Mesenchymal stem cell (in vitro differentiated cells and primary cell): ENCODE measurements around the gene RALGPS1.

Experiments used
- DNase-seq: peaks from one replicate; pipeline ENCODE4 v3.0.0-alpha.2; 2013
- H2AFZ ChIP-seq: one replicate; pipeline ENCODE4 v1.6.1; 2013; ENCODE audit warnings: low read depth, mild to moderate bottlenecking, control low read depth, inconsistent platforms, low read length, moderate library complexity
- H2AK5ac ChIP-seq: 2 replicates; pipeline ENCODE4 v1.6.1; 2013; ENCODE audit warnings: low read length, moderate library complexity, mild to moderate bottlenecking, inconsistent platforms; ENCODE audit not compliant: severe bottlenecking
- H2BK120ac ChIP-seq: one replicate; pipeline ENCODE4 v1.6.1; 2013; ENCODE audit warnings: low read depth, mild to moderate bottlenecking, inconsistent platforms, low read length, moderate library complexity
- H2BK12ac ChIP-seq, 2 experiments: one replicate each; pipeline ENCODE4 v1.6.1; 2013; ENCODE audit warnings: inconsistent platforms in 2 of 2, low read length in 2 of 2, mild to moderate bottlenecking in 2 of 2, moderate library complexity in 2 of 2, control low read depth in 1 of 2
- H2BK15ac ChIP-seq: one replicate; pipeline ENCODE4 v1.6.1; 2013; ENCODE audit warnings: mild to moderate bottlenecking, low read depth, inconsistent platforms; ENCODE audit not compliant: poor library complexity, severe bottlenecking
- H2BK5ac ChIP-seq: 2 replicates; pipeline ENCODE4 v1.6.1; 2013; ENCODE audit warnings: low read depth, mild to moderate bottlenecking, low read length, control low read depth, inconsistent platforms; ENCODE audit not compliant: poor library complexity, severe bottlenecking
- H3K14ac ChIP-seq, 2 experiments: one replicate each; pipeline ENCODE4 v1.6.1; 2013; ENCODE audit warnings: inconsistent platforms in 2 of 2, low read length in 2 of 2, control low read depth in 1 of 2, mild to moderate bottlenecking in 1 of 2, moderate library complexity in 1 of 2
- H3K18ac ChIP-seq, 2 experiments: one replicate each; pipeline ENCODE4 v1.6.1; 2013; ENCODE audit warnings: inconsistent platforms in 2 of 2, low read length in 2 of 2, control low read depth in 1 of 2, low read depth in 1 of 2, mild to moderate bottlenecking in 1 of 2
- H3K23ac ChIP-seq, 2 experiments: one replicate each; pipeline ENCODE4 v1.6.1; 2013; ENCODE audit warnings: inconsistent platforms in 2 of 2, low read length in 2 of 2, mild to moderate bottlenecking in 2 of 2, moderate library complexity in 2 of 2, control low read depth in 1 of 2
- H3K27ac ChIP-seq: 2 replicates; pipeline ENCODE4 v1.5.1; 2013; ENCODE audit warnings: mild to moderate bottlenecking, moderate library complexity, low read length, control low read depth, inconsistent platforms; ENCODE audit not compliant: poor library complexity, severe bottlenecking
- H3K27me3 ChIP-seq, 2 experiments: 2 replicates each; pipeline versions ENCODE4 v1.6.1 to v1.7.0; 2013; ENCODE audit warnings: low read length in 2 of 2, mild to moderate bottlenecking in 2 of 2, moderate library complexity in 2 of 2, control low read depth in 1 of 2, inconsistent platforms in 1 of 2; ENCODE audit not compliant: control insufficient read depth in 1 of 2, insufficient read depth in 1 of 2
- H3K36me3 ChIP-seq, 2 experiments: 2 replicates each; pipeline versions ENCODE4 v1.6.1 to v1.7.0; 2013; ENCODE audit warnings: low read length in 2 of 2, control low read depth in 1 of 2, inconsistent platforms in 1 of 2, low read depth in 1 of 2, mild to moderate bottlenecking in 1 of 2; ENCODE audit not compliant: insufficient read depth in 2 of 2, control insufficient read depth in 1 of 2
- H3K4ac ChIP-seq, 2 experiments: one replicate each; pipeline ENCODE4 v1.6.1; 2013; ENCODE audit warnings: inconsistent platforms in 2 of 2, low read length in 2 of 2, mild to moderate bottlenecking in 2 of 2, moderate library complexity in 2 of 2, control low read depth in 1 of 2, low read depth in 1 of 2
- H3K4me1 ChIP-seq: 2 replicates; pipeline ENCODE4 v1.6.1; 2013; ENCODE audit warnings: low read depth, low read length, control low read depth; ENCODE audit not compliant: control insufficient read depth, insufficient read depth
- H3K4me2 ChIP-seq: 2 replicates; pipeline ENCODE4 v1.6.1; 2013; ENCODE audit warnings: low read length, mild to moderate bottlenecking, inconsistent platforms; ENCODE audit not compliant: poor library complexity, severe bottlenecking
- H3K4me3 ChIP-seq, 2 experiments: 2 replicates each; pipeline versions ENCODE4 v1.5.1 to v1.7.0; 2013; ENCODE audit warnings: low read length in 2 of 2, mild to moderate bottlenecking in 2 of 2, control low read depth in 1 of 2, low read depth in 1 of 2; ENCODE audit not compliant: insufficient read depth in 1 of 2
- H3K79me1 ChIP-seq: replicated peaks from 2 replicates; pipeline ENCODE4 v1.6.1; 2013; ENCODE audit warnings: mild to moderate bottlenecking, control low read depth, low read length, inconsistent platforms; ENCODE audit not compliant: poor library complexity, severe bottlenecking
- H3K9ac ChIP-seq: 2 replicates; pipeline ENCODE4 v1.7.0; 2013; ENCODE audit warnings: mild to moderate bottlenecking, low read length, moderate library complexity
- H3K9me3 ChIP-seq: 2 replicates; pipeline ENCODE4 v1.7.0; 2013; ENCODE audit warnings: mild to moderate bottlenecking, low read length; ENCODE audit not compliant: control insufficient read depth
- H4K8ac ChIP-seq: one replicate; pipeline ENCODE4 v1.6.1; 2013; ENCODE audit warnings: inconsistent platforms, mild to moderate bottlenecking, low read length, moderate library complexity
- H4K91ac ChIP-seq: one replicate; pipeline ENCODE4 v1.6.1; 2013; ENCODE audit warnings: mild to moderate bottlenecking, low read length, inconsistent platforms
- WGBS: methylation state at CpG from one replicate; pipeline ENCODE4 v1.1.7; 2013; ENCODE audit warnings: mixed read lengths; 5-methylcytosine and 5-hydroxymethylcytosine counted together

The RALGPS1 gene

GRCh38 chr9:127252410-127253318, 338.1 kb downstream of the RALGPS1 start:
- no peak overlapping the region for H4K8ac ChIP-seq
- peaks cover 0 to 41% of the 10 kb centered on the region in 2 experiments for H3K27me3 ChIP-seq
- H3K23ac ChIP-seq = no peak overlapping the region
- no peak overlapping the region for H2AK5ac ChIP-seq
- H3K4me2 ChIP-seq = no peak overlapping the region
- H3K79me1 ChIP-seq = peaks cover 1% of the 10 kb centered on the region
- H2AFZ ChIP-seq = no peak overlapping the region
- no peak overlapping the region for H3K14ac ChIP-seq
- H2BK120ac ChIP-seq = no peak overlapping the region
- DNase-seq = no peak
- H3K9me3 ChIP-seq = no peaks in the 10 kb centered on the region
- H2BK5ac ChIP-seq = no peak overlapping the region
- H3K27ac ChIP-seq = no peak overlapping the region
- no peak overlapping the region for H3K9ac ChIP-seq
- no CpG with 5 or more reads among the region's 4 CpGs for WGBS
- H3K36me3 ChIP-seq = no peaks in the 10 kb centered on the region
- H4K91ac ChIP-seq = no peak overlapping the region
- no peak overlapping the region for H3K18ac ChIP-seq
- no peak overlapping the region for H3K4ac ChIP-seq
- H2BK15ac ChIP-seq = no peak overlapping the region
- no peak overlapping the region for H2BK12ac ChIP-seq
- no peak overlapping the region for H3K4me3 ChIP-seq
- H3K4me1 ChIP-seq = no peaks in the 10 kb centered on the region

GRCh38 chr9:127253446-127253845, 338.9 kb downstream of the RALGPS1 start:
- Histone ChIP-seq H4K8ac (no peak overlapping the region), H3K4me2 (no peak overlapping the region)
- no peak for DNase-seq

GRCh38 chr9:127255692-127256091, 341.1 kb downstream of the RALGPS1 start:
- DNase-seq = no peak
- no peak overlapping the region for H3K27ac ChIP-seq
- H2AFZ ChIP-seq = no peak overlapping the region
- H4K8ac ChIP-seq = no peak overlapping the region
- no peaks in the 10 kb centered on the region for H3K36me3 ChIP-seq
- no peaks in the 10 kb centered on the region for H3K4me1 ChIP-seq
- no peak overlapping the region for H3K18ac ChIP-seq
- H3K79me1 ChIP-seq = no peaks in the 10 kb centered on the region
- peaks cover 0 to 46% of the 10 kb centered on the region in 2 experiments for H3K27me3 ChIP-seq
- no peak overlapping the region for H3K23ac ChIP-seq
- H2BK15ac ChIP-seq = no peak overlapping the region
- no peak overlapping the region for H3K4me2 ChIP-seq
- H3K9me3 ChIP-seq = no peaks in the 10 kb centered on the region
- H3K4ac ChIP-seq = no peak overlapping the region
- no peak overlapping the region for H4K91ac ChIP-seq
- H2BK5ac ChIP-seq = no peak overlapping the region
- H3K9ac ChIP-seq = no peak overlapping the region
- H3K14ac ChIP-seq = no peak overlapping the region
- no peak overlapping the region for H2BK120ac ChIP-seq
- no peak overlapping the region for H2BK12ac ChIP-seq
- no peak overlapping the region for H2AK5ac ChIP-seq
- H3K4me3 ChIP-seq = no peak overlapping the region

More at GRCh38 chr9:127253446-127253845, 338.9 kb downstream of the RALGPS1 start:
- no peak overlapping the region for H2AK5ac ChIP-seq
- H3K4me1 ChIP-seq = no peaks in the 10 kb centered on the region
- WGBS = 57% methylated on average over 2 of the region's 2 CpGs
- H2BK120ac ChIP-seq = no peak overlapping the region
- H3K18ac ChIP-seq = no peak overlapping the region
- no peaks in the 10 kb centered on the region for H3K36me3 ChIP-seq
- no peak overlapping the region for H3K4me3 ChIP-seq
- H3K4ac ChIP-seq = no peak overlapping the region
- no peak overlapping the region for H3K14ac ChIP-seq
- H2BK12ac ChIP-seq = no peak overlapping the region
- H4K91ac ChIP-seq = no peak overlapping the region
- no peak overlapping the region for H3K23ac ChIP-seq
- peaks cover 1% of the 10 kb centered on the region for H3K79me1 ChIP-seq
- H2BK15ac ChIP-seq = no peak overlapping the region
- H3K27me3 ChIP-seq = peaks cover 0 to 45% of the 10 kb centered on the region in 2 experiments
- no peak overlapping the region for H3K9ac ChIP-seq
- no peak overlapping the region for H2AFZ ChIP-seq
- H3K27ac ChIP-seq = no peak overlapping the region
- H2BK5ac ChIP-seq = no peak overlapping the region
- no peaks in the 10 kb centered on the region for H3K9me3 ChIP-seq

- Histone ChIP-seq H3K4me1 (no peaks in the 10 kb centered on the region), H3K9ac (no peak overlapping the region), H4K91ac (no peak overlapping the region), H4K8ac (no peak overlapping the region), H3K4me3 (no peak overlapping the region), H2BK120ac (no peak overlapping the region), H3K18ac (no peak overlapping the region), H3K23ac (no peak overlapping the region), H2BK15ac (no peak overlapping the region), H3K14ac (no peak overlapping the region), H3K4ac (no peak overlapping the region), H2BK5ac (no peak overlapping the region), H3K79me1 (no peaks in the 10 kb centered on the region), H3K9me3 (no peaks in the 10 kb centered on the region), H2AFZ (no peak overlapping the region), H2BK12ac (no peak overlapping the region), H3K27me3 (peaks cover 0 to 40% of the 10 kb centered on the region in 2 experiments), H2AK5ac (no peak overlapping the region), H3K27ac (no peak overlapping the region), H3K4me2 (no peak overlapping the region), H3K36me3 (no peaks in the 10 kb centered on the region)
- 93% methylated on average over 3 of the region's 5 CpGs for WGBS
- DNase-seq = no peak
These were observed 341.7 kb downstream of the RALGPS1 start for GRCh38 chr9:127256324-127256723.
